HG03039 (cell line): ENCODE results near the gene POLK.
"Not testable (repeated sequence)": the region's sequence is repeated elsewhere in the genome, so short reads cannot be mapped to it uniquely, and the experiment has no call there.

Experiments used
- ATAC-seq: cut with Tn5 transposase; IDR thresholded peaks from one replicate; pipeline ENCODE4 v1.9.1; 2021; ENCODE audit warnings: mild to moderate bottlenecking, moderate library complexity; ENCODE audit not compliant: unreplicated experiment

Gene POLK

GRCh38 chr5:75511435-75512382 is at the start of gene POLK, which contains the start of gene CERT1:
POLK (plus strand) TSS chr5:75511891.
CERT1 (minus strand) TSS chr5:75511629; CDS start chr5:75511207, 422 bp downstream.
- ATAC-seq = peak; percentile 90

- ATAC-seq = no peak
These were observed 48.0 kb upstream of the POLK start for GRCh38 chr5:75463726-75464125.

GRCh38 chr5:75465480-75465879 is 46.2 kb upstream of the POLK start:
- ATAC-seq = no peak

- no peak for ATAC-seq
These were observed 45.5 kb upstream of the POLK start for GRCh38 chr5:75466006-75466716.

GRCh38 chr5:75468593-75468992 is 43.1 kb upstream of the POLK start:
- no peak for ATAC-seq

- no peak for ATAC-seq
These were observed 42.7 kb upstream of the POLK start for GRCh38 chr5:75469017-75469416.

GRCh38 chr5:75471193-75471592 is 40.5 kb upstream of the POLK start:
- ATAC-seq = no peak

- ATAC-seq = no peak
These were observed 38.7 kb upstream of the POLK start for GRCh38 chr5:75472973-75473372.

GRCh38 chr5:75473463-75473862 is 38.2 kb upstream of the POLK start:
- no peak for ATAC-seq

GRCh38 chr5:75475364-75475763 is 36.3 kb upstream of the POLK start:
- no peak for ATAC-seq

- ATAC-seq = no peak
These were observed 30.7 kb upstream of the POLK start for GRCh38 chr5:75481024-75481423.

- no peak for ATAC-seq
These were observed 29.2 kb upstream of the POLK start for GRCh38 chr5:75482482-75482881.

GRCh38 chr5:75484605-75485004 is 27.1 kb upstream of the POLK start:
- no peak for ATAC-seq

- ATAC-seq = not testable (repeated sequence)
These were observed 21.8 kb upstream of the POLK start for GRCh38 chr5:75489847-75490246.

GRCh38 chr5:75491621-75492020 is 20.1 kb upstream of the POLK start:
- ATAC-seq = no peak

GRCh38 chr5:75496026-75496425 is 15.7 kb upstream of the POLK start:
- ATAC-seq = no peak

- ATAC-seq = no peak
These were observed 13.4 kb upstream of the POLK start for GRCh38 chr5:75498208-75498777.

- ATAC-seq = not testable (repeated sequence)
These were observed 12.8 kb upstream of the POLK start for GRCh38 chr5:75498875-75499274.

GRCh38 chr5:75505112-75505511 is 6.6 kb upstream of the POLK start:
- ATAC-seq = not testable (repeated sequence)

GRCh38 chr5:75507841-75508240 is 3.9 kb upstream of the POLK start:
- ATAC-seq = no peak

GRCh38 chr5:75509546-75509945 is 2.1 kb upstream of the POLK start:
- ATAC-seq = no peak

GRCh38 chr5:75509956-75510355 is 1.7 kb upstream of the POLK start:
- no peak for ATAC-seq
